NT2/D1 (cell line): Measurements from ENCODE around the gene SH2D5.

Experiments
- SUZ12 ChIP-seq: IDR thresholded peaks from 2 replicates; pipeline ENCODE4 v1.6.1; 2011; ENCODE audit not compliant: insufficient read length, insufficient read depth; ENCODE audit errors: extremely low read depth
- YY1 ChIP-seq: IDR thresholded peaks from 2 replicates; pipeline ENCODE4 v1.6.1; 2011; ENCODE audit not compliant: insufficient read length, insufficient read depth
- ZNF274 ChIP-seq: IDR thresholded peaks from 2 replicates; pipeline ENCODE4 v1.6.1; 2011; ENCODE audit warnings: mild to moderate bottlenecking, low read depth, low read length

DNA sequence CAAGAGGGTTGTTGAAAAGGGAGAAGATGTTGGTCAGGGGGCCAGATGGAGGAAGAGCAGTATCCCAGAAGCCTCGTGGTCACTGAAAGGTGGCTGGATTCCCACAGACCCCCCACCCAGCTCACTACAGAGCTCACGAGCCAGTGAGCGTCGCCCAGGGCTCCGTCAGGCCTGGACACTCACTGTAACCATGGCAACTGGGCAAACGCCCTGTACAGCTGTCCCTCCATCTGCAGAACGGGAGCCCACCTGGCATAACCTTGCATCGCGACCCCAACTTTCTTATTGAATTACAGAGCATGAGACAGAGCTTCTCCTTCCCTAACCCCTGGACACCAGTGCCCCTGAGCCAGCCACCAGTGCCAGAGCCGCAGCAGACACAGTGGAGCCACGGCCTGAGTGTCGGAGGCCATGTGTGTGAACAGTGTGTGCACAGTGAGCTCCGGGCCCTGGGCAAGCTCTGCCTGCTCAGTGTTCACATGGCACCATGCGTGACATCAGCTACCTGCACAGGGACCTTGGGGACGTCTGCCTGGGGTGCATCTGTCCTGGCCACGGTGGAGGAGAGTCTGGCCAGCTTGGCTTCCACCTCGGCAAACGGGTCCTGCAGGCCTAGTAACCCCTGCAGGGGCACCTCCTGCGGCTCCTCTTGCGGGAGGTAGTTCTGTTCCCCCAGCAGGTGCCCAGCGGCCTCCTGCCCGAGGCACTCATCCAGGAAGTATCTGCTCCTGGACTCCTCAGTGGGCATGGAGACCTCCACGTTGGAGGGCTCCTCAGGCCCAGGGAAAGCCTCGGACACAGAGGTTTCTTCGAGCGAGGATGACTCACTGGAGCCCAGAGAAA lies 45.4 kb downstream of the SH2D5 start:
- no peak for TF ChIP-seq YY1
- no peak for TF ChIP-seq ZNF274
- TF ChIP-seq SUZ12, result no peak
